Brain pericyte (primary cell): ENCODE data around the gene VIL1.
A peak's percentile ranks its signal among the peaks of the same experiment; 100 is the strongest.

Experiments used
- DNase-seq: peaks from one replicate; pipeline ENCODE4 v3.0.0-alpha.2; 2012; ENCODE audit warnings: low read depth, low spot score

VIL1 gene

DNA sequence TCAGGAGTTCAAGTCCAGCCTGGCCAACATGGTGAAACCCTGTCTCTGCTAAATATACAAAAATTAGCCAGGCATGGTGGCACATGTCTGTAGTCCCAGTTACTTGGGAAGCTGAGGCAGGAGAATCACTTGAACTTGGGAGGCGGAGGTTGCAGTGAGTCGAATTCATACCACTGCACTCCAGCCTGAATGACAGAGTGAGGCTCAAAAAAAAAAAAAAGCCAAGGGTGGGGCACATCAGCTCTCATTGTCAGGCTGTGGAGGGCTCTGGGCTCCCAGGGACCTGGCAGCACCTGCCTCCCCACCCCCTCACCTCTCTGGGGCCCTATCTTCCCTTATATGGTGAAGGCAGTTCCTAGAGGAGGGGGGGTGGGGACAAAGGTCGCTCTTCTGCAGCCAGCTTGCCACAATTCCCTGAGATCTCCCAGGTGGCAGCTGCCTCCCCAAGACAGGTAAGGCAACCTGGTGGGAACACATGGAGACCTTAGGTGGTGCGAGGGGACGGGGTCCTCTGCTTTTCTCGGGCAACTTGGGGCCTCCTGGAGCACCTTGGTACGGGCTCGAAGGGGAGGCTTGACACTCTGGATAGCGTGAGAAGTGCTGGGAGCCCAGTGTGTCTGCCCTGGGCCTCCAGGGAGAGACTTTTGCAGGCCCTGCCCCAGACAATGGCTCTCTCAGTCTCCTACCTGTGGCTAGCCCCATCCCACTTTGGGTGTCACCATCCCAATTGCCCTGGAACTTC is at the start of gene VIL1:
TSS of gene VIL1 (plus strand) at position 407 of the 742 bp plus-strand sequence. CDS start 4,656 bp downstream, outside the sequence.
- DNase-seq = no peak

GRCh38 chr2:218369330-218369729 is 49.6 kb upstream of the VIL1 start:
- no peak for DNase-seq

- DNase-seq = no peak
Observed at GRCh38 chr2:218370410-218371063, 48.4 kb upstream of the VIL1 start.

DNA sequence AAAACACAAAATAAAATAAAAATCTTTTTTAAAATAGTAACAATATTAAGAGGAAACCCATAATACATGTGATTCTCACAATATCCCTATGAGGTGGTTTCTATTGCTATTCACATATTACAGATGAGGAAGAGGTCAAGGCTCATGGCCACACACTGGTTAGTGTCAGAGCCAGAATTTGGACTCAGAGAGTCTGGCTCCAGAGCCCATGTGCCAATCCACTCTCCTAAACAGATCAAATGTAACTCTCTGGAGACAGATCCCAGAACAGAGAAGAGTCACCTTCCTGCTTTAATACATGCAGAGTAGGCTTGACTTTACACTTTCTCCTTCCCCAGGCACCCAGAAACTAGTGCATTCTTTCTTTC is 47.0 kb upstream of the VIL1 start:
- no peak for DNase-seq

- no peak for DNase-seq
Observed at GRCh38 chr2:218374795-218375194, 44.1 kb upstream of the VIL1 start.

DNA sequence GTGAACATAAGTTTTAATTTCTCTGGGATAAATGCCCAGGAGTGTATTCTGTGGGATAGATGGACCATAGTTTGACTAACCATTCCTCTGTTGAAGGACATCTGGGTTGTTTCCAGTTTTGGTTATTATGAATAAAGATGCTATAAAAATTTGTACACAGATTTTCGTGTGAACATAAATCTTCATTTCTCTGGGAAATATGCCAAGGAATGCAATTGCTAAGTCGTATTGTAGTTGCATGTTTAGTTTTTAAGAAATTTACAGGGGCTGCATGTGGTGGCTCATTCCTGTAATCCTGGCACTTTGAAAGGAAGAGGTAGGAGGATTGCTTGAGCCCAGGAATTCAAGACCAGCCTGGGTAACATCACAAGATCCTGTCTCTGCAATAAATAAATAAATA is 43.7 kb upstream of the VIL1 start:
- DNase-seq = no peak

DNA sequence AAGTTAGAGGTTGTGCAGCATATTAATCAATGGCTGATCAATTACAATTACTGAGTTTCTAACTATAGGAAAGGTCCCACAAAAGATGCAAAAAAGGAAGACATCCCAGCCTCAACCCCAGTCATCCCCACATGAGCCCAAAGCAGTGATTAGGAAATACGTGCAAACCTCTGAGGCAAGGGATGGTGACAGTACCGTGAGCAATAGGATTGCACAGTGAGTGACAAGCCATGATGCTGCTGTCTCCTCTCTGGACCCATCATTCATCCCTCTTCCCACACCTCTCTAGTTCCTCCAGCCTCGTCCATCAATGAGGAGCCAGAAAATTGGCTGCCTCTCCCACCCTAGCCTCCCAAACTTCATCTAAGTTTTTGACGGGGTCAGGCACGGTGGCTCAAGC is 40.9 kb upstream of the VIL1 start:
- DNase-seq = no peak

GRCh38 chr2:218381916-218382366 is 37.0 kb upstream of the VIL1 start, which contains the start of gene SLC11A1:
TSS of gene SLC11A1 (plus strand) at chr2:218382273. CDS start at chr2:218382369, 96 bp downstream.
- DNase-seq = no peak

DNA sequence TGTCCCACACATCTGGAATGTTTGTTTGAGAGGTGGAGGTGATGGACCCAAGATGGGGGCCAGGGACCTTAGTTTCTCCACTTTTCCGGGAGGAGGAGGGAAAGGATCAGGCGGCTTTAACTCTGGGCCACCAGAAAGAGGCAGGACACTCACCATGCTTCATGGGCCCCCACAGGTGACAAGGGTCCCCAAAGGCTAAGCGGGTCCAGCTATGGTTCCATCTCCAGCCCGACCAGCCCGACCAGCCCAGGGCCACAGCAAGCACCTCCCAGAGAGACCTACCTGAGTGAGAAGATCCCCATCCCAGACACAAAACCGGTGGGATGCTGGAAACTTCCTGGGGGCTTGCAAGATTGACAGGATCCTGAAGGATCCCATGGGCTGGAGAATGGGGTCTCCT is 36.1 kb upstream of the VIL1 start:
- DNase-seq = no peak

DNA sequence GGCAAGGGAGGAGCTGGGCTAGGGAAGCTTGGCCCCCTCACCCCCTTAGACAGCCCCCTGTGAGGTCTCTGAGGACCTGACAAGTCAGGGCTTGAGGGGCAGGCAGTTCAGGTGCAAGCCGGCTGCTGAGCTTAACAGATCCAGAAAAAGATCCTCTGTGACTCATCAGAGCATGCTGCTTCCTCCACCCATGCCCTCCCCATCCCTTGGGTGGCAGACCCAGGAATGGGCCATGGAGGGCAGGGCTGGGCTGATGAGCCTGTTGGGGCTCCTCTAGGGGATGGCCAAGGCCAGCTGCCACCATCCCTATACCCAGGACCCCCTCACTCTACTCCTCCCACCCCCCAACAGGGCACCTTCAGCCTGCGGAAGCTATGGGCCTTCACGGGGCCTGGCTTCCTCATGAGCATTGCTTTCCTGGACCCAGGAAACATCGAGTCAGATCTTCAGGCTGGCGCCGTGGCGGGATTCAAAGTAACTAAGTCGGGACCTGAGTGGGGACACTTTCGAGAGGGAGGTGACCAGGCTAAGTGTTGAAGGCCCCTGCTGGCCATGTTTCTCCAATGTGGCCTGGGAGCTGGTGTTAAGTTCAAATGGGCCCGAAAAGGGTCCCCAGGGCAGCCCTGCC is 34.9 kb upstream of the VIL1 start:
- no peak for DNase-seq

DNA sequence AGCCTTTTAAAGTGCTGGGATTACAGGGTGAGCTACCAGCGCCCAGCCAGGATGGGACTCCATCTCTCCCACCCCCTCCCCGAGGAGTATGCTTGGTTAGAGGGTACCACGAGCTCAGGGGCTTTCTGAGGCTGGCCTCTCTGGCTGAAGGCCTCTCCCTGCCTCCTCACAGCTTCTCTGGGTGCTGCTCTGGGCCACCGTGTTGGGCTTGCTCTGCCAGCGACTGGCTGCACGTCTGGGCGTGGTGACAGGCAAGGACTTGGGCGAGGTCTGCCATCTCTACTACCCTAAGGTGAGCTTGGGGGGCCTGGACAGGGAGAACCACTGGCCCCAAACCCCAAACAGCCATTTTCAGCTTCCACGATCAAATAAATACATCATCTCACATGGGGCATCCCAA is 33.9 kb upstream of the VIL1 start:
- no peak for DNase-seq

DNA sequence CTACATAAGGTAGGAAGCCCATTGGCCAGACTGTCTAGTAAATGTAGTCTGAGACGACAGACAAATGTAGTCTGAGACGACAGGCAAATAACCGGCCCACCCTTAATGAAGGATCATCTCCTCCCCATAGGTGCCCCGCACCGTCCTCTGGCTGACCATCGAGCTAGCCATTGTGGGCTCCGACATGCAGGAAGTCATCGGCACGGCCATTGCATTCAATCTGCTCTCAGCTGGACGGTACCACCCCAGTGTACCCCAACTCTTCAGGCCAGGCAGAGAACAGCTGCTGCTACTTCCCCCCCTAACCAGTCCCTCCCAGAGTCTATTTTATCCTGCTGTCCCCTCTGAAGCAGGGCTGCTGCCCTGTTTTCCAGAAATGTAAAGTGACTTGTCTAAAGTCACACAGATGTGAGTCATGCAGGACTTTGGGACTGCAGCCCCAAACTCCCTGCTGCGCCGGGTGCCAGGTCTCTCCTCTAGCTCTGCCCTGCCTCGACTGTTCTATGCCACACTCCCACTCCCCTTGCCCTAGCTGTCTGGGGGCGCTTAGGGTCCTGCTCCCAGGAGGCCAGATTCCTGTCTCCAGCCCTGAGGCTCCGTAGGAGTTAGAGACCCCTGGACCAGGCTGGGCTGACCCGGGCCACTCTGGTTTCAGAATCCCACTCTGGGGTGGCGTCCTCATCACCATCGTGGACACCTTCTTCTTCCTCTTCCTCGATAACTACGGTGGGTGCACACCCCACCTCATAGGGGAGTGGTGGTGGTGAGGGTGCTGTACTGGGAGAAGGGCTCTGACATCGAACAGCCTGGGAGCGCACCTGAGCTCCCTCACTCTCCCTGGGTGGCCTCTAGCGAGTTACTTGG is 32.2 kb upstream of the VIL1 start:
- DNase-seq = no peak

- DNase-seq = peak; percentile 41
Observed at GRCh38 chr2:218387369-218388194, 31.3 kb upstream of the VIL1 start.

- no peak for DNase-seq
Observed at GRCh38 chr2:218389333-218390150, 29.4 kb upstream of the VIL1 start.

DNA sequence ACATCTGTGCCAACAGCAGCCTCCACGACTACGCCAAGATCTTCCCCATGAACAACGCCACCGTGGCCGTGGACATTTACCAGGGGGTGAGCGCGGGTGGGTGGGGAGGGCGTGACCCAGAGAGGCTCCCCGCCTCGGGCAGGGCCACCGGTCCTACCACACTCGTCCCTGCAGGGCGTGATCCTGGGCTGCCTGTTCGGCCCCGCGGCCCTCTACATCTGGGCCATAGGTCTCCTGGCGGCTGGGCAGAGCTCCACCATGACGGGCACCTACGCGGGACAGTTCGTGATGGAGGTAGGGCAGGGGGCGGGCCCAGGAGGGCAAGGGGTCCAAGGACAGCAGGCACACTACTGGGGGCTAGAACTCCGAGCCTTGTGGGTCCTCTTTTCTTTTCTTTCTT is 27.7 kb upstream of the VIL1 start:
- no peak for DNase-seq

GRCh38 chr2:218392459-218392858 is 26.5 kb upstream of the VIL1 start:
- DNase-seq = no peak

GRCh38 chr2:218392891-218393462 is 25.9 kb upstream of the VIL1 start:
- no peak for DNase-seq

DNA sequence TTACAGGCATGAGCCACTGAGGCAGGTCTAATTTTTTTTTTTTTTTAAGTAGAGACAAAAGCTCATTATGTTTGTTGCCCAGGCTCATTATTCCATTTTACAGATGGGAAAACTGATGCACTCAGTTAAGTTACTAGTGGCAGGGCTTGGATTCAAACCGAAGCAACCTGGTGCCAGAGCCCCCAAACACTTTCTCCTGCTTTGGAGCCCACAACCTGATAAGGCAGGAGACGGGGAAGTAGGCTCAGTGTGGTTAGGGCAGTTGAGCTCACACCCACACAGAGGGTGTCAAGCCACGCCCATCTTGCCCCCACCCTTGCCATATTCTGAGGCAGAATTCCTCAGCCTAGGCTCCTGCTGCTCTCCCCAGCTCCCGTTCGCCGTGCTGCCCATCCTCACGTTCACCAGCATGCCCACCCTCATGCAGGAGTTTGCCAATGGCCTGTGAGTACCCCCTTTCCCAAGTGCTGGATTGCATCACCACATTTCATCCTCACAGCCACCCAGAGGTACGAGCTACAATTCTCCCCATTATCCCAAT is 25.1 kb upstream of the VIL1 start:
- DNase-seq = no peak

- no peak for DNase-seq
Observed at GRCh38 chr2:218394298-218395089, 24.4 kb upstream of the VIL1 start.
